Skeletal muscle cell (primary cell): ENCODE measurements around the gene ANAPC7.
"Not testable (repeated sequence)": the region's sequence is repeated elsewhere in the genome, so short reads cannot be mapped to it uniquely, and the experiment has no call there.

Experiments
- DNase-seq: peaks from one replicate; pipeline ENCODE4 v3.0.0-alpha.2; 2010; ENCODE audit warnings: low read depth
- H3K4me3 ChIP-seq: 2 replicates; pipeline ENCODE4 v1.5.1; 2011; ENCODE audit warnings: low read depth, mild to moderate bottlenecking, control low read depth, low read length, moderate library complexity

ANAPC7 gene

DNA sequence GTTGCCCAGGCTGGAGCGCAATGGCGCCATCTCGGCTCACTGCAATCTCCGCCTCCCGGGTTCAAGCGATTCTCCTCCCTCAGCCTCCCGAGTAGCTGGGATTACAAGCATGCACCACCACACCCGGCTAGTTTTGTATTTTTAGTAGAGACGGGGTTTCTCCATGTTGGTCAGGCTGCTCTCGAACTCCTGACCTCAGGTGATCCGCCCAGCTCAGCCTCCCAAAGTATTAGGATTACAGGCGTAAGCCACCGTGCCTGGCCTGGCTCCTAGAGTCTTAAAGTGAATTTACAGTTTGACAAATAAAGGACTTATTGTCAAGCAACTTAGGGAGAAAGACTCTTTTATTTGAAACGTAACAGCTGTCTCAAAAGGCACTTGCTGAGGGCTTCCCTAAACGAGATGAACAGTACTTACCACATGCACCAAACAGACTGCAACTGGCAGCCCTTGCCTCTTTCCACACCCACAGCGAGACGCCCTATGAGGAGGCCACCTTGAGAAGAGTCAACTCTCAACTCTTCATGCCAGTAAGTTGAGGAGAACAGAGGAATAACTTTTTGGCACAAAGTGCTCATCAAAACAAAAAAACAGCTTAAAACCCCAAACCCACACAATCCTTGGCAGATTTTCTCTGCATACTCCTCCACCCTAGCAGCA is 25.2 kb downstream of the ANAPC7 start:
- DNase-seq, H3K4me3 ChIP-seq: not testable (repeated sequence)

DNA sequence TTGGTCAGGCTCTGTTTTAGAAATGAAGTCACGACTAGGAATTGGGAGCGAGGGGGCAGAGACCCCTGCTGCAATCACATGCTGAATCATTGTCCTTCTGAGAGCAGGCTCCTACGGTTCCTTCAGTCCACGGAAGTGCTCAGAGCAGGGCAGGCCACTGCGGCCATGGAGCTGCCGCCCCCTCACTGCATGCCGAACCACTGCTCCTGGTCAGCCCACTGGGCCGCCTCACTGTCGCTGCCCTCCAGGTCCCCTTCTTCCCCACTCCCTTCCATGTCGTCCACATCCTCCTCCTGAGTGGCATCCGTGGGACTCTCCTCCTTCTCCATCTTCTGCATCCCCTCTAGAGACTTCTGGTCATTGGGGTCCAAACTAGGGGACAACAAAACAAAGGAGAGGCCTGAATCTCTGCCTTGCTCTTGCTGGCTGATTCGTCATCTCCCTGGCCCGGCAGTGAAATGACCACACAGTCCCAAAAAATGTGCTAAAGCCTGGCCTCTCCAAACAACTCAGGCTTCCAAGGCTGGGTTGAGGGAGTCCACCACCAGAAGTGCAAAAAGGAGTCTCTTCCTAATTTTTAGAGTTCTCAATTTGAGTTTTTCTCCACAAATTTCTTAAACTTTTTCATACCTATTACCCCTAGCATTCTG is 29.4 kb downstream of the ANAPC7 start:
- H3K4me3 ChIP-seq, result no peak overlapping the region
- no peak for DNase-seq

DNA sequence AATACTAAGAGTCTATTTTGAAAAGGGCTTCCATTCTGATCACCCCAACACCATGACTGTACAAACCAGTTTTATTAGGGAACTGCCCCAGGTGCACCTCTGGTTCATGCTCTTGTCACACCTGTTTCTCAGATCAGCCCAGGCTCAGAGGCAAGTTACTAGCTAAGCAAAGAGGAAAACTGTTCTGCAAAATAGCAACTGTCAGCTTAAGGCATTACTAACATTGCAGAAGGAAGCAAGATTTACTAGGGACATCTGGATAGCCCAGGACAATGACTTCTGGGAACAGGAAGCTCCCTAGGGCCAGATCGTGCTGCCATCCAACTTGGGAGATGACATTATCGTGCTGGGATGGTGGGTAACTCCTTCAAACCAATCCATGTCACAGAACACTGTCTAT is 30.1 kb downstream of the ANAPC7 start:
- DNase-seq, result no peak
- no peak overlapping the region for H3K4me3 ChIP-seq

DNA sequence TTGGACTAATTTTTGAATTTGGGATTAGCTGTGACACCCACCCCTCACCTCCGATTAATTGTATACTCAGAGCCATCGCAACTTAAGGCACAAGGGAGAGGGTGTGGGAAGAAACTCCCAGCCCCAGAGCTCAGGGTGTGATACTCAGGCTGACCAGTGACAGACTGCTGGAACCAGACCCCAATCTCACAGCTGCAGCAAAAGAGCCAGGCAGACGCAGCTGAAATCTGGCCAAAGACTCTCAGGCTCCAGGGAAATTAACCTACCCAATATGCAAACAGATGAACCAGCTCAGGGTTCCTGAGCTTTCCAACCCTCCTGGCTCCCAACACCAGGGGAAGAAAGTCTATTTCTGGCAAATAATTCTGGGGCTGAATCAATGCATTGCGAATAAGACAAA is 30.5 kb downstream of the ANAPC7 start:
- no peak overlapping the region for H3K4me3 ChIP-seq
- no peak for DNase-seq

DNA sequence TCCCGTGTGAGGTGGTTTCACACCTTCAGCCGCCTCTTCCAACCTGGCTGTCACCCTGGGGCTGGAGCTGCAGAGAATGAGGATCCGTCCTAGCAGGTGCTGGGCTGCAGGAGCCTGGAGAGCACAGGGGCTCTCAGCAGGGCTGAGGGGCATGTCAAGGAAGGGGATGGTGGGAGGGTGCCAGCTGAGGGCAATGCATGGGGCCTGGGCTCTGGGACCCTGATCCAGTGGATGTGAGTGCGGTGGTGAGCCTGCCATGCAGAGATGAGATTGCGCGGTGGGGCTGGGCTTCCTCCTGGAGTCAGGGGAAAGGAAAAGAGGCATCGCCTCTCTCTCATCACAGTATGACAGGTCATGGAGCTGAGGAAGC is 31.5 kb downstream of the ANAPC7 start:
- H3K4me3 ChIP-seq, result no peak overlapping the region
- no peak for DNase-seq

DNA sequence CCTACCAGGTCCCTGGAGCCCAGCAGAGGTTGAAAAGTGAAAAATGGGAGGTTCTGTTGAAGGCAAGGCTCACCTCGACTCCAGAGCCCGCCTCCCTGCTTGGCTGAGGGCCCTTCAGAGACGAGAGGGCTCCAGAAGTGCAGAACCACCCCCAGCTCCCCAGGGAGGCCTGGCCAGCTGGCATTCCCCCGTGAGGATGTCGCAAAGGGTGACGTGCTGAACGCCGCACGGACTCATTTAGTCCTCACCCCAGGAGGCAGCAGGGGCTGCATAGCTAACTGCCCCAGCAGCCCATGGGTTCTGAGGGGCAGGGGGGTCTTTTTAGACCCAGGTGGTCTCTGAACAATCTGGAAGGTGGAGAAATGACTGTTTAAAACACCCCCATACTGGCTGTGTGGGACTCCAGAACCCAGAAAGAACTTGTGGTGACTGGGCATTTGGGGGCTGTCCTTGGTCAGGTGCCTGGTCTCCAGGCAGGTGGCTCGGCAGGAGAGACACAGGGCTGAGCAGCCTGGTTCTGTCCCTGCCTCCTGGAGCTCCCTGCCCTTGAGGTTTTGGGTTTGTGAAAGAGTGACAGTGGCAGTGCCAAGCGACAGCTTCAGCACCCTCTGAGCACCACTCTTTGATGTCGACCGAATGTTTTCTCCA is 32.0 kb downstream of the ANAPC7 start:
- DNase-seq, result no peak
- H3K4me3 ChIP-seq, result no peak overlapping the region

DNA sequence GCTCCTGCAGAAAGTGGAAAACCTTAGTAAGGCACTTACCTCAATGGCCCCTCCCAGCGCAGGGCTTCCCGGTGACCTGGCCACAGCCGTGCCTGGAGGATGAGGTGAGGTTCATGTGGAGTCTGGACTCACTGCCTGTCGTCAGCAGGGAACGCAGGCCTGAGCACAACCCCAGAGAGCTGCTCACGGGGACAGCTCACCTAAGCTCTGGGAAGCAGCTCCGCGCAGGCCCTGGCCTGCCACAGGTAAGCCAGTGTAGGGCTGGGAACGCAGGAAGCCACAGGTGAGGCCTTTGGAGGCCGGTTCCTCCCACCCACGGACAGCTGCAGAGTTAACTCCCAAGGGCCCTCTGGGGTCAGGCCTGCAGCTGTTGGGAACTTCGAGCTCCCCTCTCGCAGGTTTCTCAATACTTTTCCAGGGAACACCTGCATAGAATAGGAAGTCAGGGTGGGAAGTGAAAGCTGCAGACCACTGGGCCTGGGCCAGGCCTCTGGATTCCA is 32.7 kb downstream of the ANAPC7 start:
- DNase-seq, result no peak
- no peak overlapping the region for H3K4me3 ChIP-seq

DNA sequence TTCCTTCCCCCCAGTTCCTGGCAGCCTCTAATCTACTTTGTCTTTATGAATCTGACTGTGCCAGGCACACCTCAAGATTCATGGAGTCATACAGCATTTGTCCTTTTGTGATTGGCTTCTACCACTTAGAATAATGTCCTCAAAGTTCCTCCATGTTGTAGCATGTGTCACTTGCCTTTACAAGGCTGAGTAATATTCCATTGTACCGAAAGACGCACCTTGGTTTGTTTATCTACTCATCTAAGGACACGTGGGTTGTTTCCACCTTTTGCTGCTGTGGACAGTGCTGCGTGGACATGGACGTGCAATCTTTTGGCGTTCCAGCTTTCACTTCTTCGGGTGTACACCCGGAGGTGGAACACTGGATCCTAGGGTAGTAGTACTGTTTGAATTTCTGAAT is 33.5 kb downstream of the ANAPC7 start:
- H3K4me3 ChIP-seq, result no peak overlapping the region
- DNase-seq, result no peak

DNA sequence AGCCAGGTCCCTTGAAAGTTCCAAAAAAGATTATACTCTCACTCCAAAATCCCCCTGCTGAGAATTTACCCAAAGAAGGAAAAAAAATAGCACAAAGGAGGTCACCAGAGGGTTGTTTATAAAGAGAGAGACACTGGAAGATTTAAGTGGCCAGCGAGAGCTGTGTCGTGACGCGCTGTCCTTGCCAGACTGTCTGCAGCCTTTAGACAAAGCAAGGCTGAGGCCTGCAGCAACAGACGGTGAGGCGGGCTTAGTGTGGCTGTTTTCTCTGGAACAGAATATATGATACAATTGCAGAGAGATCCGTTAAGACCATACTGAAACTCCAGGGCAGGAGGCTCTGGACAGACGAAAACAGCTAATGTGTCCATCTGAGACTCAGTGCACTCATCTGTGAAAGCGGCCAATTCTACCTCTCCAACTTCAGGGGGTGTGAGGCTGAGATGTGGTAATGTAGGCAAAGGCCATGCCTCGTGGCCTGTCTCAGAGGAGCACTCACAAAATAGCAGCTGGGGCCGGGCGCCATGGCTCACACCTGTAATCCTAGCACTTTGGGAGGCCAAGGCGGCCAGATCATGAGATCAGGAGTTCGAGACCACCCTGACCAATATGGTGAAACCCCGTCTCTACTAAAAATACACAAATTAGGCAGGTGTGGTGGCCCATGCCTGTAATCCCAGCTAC is 36.2 kb downstream of the ANAPC7 start:
- no peak for DNase-seq
- no peak overlapping the region for H3K4me3 ChIP-seq

DNA sequence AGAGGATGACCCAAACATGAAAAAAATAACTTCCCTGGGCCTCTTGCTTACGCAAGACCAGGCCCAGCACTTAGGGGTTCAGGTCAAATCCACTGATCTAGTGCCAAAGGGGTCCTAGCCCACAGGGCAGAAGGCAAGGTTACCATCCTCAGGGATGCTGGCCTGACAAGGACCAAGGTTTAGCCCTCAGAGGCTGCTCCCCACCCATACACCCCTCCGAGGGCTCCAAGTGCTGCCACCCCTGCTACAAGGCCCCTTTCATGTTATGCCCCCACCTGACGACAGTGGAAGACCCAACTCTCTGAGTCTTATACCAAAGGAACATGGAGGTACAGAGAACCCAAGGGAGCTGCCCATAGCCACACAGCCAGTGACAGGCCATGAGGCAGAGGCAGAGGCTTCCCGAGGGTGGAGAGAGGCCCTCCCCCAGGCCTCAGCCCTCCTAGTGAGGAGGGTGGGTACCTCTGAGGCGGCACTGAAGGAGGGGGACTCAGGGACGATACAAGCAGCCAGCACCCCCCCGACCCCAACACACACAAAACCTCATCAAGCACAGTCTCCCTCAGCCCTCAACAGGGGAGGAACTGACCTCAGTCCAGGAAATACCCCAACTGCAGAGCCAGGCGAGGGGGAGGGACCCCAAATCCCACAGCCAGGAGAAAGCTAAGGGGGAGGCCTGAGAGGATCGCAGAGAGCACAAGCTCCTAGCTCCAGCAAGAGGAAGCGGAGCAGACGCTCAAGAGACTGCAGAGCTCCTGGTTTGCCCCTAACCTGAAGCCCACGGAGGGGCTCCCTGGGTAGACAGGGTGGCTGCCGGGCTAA is 37.0 kb downstream of the ANAPC7 start:
- no peak for DNase-seq
- no peak overlapping the region for H3K4me3 ChIP-seq

DNA sequence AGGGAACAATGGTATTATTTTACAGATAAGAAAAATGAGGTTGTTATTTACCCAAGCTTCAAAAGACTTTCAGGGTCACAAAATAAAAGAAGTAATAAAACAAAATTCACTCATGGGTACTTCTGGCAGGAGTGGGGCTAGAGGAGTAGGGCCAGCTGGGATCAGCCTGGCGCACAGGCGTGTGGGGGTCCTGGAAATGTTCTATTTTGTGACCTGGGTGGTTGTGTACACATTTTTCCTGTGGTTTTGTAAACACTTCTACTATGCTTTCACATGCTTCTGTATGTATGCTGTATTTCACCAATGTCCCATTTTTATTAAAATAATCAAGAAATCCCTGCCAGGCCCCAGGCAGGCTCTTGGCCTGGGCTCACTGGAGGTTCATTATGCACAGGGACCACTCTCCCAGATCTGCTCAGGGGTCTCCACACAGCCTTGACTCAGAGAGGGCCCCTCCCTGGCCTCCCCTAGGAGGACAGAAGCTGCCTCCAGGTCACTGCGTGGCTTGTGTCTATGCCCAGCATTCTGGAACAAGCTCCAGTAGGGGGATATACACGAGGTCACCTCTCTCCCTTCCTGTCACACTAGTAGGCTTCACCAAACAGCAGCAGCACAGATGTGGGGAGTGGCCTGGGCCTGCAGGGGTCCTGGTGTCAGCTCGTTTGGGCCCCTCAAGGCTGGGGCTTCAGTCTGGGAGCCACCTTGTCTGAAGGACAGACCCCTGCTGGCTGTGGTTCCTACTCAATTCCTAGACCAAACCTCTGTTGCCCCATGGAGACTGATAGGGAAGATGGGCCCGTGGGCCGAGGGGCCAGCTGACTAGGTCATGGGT is 37.8 kb downstream of the ANAPC7 start:
- H3K4me3 ChIP-seq, result no peak overlapping the region
- no peak for DNase-seq

DNA sequence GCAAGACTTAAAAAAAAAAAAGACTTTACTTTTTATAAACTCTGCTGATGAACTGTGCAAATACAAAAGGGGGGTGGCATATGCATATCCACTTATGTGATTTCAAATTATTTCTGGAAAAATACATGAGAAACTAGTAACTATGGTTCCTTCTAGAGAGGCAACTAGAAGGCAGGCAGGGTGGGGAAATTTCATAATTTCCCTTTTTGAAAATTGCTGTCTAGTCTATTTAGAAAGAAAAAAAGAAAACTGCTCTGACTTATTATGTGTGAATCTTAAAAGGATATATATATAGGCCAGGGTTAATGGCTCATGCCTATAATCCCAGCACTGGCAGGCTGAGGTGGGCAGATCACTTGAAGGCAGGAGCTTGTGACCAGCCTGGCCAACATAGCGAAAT is 42.3 kb downstream of the ANAPC7 start:
- no peak overlapping the region for H3K4me3 ChIP-seq
- no peak for DNase-seq

DNA sequence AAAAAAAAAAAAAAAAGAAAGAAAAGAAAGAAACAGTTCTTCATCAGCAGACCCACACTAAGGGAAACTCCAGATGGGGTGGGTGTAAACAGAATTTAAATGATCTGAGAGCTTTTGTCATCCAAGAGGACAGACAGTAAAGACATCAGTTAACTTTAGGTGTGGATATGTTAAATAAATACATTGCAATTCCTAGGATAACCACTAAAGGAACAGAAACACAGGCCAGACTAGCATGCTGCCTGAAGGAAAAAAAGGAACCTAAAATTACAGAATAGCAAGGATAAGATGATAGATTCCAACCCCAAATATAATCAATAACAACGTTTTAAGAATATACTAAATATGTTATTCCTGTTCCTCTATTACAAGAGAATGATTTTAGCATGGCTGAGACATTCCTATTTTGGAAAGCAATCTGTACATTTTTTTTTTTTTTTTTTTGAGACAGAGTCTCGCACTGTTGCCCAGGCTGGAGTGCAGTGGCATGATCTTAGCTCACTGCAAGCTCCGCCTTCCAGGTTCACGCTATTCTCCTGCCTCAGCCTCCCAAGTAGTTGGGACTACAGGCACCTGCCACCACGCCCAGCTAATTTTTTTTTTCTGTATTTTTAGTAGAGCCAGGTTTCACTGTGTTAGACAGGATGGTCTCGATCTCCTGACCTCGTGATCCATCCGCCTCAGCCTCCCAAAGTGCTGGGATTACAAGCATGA is 45.0 kb downstream of the ANAPC7 start:
- not testable (repeated sequence) for DNase-seq, H3K4me3 ChIP-seq

DNA sequence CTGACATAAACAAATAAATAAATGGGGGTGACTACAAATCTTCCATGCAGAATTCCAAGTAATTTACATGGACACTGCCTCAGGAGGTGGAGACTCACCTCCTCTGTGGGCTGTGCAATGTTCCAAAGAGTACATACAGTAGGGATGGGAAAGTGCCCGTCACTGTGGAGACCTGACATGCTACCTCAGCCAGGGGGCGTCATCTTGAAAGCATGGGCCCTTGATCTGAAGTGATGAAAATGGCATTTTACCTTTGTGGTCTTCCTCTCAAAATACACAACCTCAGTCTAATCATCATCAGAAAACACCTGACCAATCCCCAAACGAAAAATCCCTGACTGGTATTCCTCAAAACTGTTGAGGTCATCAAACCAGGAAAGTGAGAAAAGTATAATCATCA is 48.4 kb downstream of the ANAPC7 start:
- H3K4me3 ChIP-seq, result no peak overlapping the region
- no peak for DNase-seq

DNA sequence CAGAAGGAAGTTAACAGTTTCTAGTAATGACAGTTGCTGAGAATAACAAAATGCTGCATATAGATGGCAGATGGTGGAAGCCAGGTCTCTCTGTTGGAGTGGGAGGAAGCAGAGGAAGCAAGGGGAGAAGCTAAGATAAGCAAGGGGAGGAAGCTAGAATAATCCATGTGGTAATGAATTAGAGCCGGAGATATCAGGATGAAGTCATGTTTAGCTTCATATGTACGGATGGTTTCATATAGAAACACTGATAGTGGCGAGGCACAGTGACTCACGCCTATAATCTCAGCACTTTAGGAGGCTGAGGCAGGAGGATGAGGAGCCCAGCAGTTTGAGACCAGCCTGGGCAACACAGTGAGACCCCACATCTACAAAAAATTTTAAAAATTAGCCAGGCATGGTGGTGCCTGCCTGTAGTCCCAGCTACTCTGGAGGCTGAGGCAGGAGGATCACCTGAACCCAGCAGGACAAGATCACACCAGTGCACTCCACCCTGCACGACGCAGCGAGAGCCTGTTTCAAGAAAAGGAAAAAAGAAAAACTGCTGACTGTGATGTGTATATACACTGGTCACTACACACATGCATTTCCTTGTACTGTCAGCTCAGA is 49.2 kb downstream of the ANAPC7 start:
- no peak overlapping the region for H3K4me3 ChIP-seq
- no peak for DNase-seq

DNA sequence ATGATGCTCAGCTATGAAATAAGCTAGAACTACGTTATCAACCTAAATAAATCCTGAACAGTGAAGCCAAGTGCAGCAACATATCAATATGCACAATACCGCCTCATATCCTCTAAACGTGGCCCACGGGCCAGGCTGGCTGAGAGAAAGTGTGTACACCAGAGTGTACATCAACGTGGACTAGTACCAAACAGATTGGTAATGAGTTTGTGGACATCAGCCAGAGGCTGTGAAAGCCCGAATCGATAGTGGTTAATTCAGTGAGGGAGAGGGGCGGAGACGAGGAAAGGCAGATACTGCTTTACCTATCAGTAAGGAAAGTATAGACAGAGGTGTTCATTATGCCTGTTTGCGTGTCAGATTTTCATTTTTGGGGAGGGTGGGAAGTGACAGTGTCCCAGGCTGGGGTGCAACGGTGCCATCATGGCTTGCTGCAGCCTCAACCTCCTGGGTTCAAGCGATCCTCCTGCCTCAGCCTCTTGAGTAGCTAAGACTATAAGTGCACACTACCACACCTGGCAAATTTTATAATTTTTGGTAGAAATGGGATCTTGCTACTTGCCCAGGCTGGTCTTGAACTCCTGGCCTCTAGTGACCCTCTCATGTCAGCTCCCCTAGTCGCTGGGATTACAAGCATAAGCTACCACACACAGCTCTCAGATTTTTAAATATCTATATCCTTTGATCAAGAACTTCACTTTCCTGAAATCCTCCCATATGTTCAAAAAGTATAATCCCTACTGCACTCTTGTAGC is 50.1 kb downstream of the ANAPC7 start:
- no peak for DNase-seq
- no peak overlapping the region for H3K4me3 ChIP-seq

DNA sequence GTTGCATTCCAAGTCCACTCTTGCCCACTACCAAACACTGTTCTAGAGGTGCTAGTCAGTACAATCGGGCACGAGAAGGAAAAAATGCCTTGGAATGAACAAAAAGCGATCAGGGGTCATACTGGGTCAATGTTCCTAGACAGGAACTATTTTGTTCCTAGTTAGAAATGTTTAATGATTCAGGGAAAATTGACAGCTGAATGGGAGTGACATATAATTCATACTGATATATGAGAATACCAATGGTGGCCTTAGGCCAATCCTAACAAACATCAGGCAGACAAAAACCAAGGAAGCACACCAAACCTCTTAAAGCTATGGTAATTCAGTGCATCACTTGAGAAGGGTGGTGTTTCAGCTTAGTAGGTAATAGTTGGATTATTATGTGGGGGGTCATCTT is 51.1 kb downstream of the ANAPC7 start:
- H3K4me3 ChIP-seq, result no peak overlapping the region
- DNase-seq, result no peak
